ENCODE results near the gene LYPLAL1.
A peak's percentile ranks its signal among the peaks of the same experiment; 100 is the strongest.
"Not testable (repeated sequence)": the region's sequence is repeated elsewhere in the genome, so short reads cannot be mapped to it uniquely, and the experiment has no call there.

Gene LYPLAL1

DNA sequence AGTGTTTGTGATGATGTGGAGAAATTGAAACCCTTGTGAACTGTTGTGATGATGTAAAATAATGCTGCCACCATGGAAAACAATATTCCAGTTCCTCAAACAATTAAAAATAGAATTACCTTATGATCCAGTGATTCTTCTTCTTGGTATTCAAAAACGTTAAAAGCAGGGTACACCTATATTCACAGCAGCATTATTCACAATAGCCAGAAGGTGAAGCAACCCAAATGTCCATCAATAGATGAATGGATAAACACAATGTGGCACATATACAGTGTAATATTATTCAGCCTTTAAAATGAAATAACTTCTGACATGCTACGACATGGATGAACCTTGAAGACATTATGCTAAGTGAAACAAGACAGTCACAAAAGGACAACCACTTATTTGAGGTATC, 59.2 kb downstream of the LYPLAL1 start:
- H3K36me3 Mint-ChIP-seq (ENCODE audit: insufficient read depth) = no peaks in the 10 kb centered on the region
- no peak overlapping the region for H3K4me3 Mint-ChIP-seq
- DNase-seq (ENCODE audit: low spot score in 2 of 2) (no peak), ATAC-seq (replicated peaks; ENCODE audit: extremely low read depth, poor library complexity, severe bottlenecking) (no peak)
- no peak overlapping the region for H3K27ac Mint-ChIP-seq (ENCODE audit: low read depth)
- H3K9me3 Mint-ChIP-seq = no peaks in the 10 kb centered on the region
- H3K4me1 Mint-ChIP-seq = peaks cover 8% of the 10 kb centered on the region
- no peaks in the 10 kb centered on the region for H3K27me3 Mint-ChIP-seq

DNA sequence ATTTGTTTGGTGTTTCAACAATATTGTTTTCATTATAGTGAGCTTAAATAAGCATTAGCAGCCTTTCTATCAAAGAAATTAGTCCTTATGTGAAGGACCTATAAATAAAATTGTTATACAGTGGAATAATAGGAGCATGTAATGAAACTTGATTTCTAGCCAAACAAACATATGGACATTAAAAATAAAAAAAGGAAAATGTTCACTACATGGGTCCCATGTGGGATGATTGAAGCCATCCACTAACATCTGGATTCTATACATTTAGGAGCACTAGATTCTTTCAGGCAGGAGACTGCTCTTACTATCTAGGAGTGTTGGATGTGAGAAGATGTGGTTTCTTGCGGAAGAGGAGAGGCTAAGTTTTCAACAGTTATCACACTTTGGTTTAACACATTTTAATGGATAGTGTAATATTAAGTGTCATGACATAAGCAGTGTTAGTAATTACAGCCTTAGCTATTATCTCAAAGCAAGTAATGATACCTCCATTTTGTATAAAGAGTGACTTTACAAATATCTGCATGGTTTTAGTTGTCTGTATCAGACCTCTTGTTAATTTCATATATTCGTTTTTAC, 62.3 kb downstream of the LYPLAL1 start:
- Mint-ChIP-seq H3K4me1 (peaks cover 8% of the 10 kb centered on the region), H3K9me3 (no peaks in the 10 kb centered on the region), H3K27ac (ENCODE audit: low read depth) (peak overlapping the region; percentile 19), H3K36me3 (ENCODE audit: insufficient read depth) (no peaks in the 10 kb centered on the region), H3K27me3 (no peaks in the 10 kb centered on the region), H3K4me3 (no peak overlapping the region)
- DNase-seq (ENCODE audit: low spot score in 2 of 2) = no peak
- ATAC-seq (replicated peaks; ENCODE audit: extremely low read depth, poor library complexity, severe bottlenecking) = peak; percentile 90

- H3K4me3 Mint-ChIP-seq = no peak overlapping the region
- no peaks in the 10 kb centered on the region for H3K36me3 Mint-ChIP-seq (ENCODE audit: insufficient read depth)
- no peaks in the 10 kb centered on the region for H3K9me3 Mint-ChIP-seq
- H3K27ac Mint-ChIP-seq (ENCODE audit: low read depth) = peak overlapping the region; percentile 19
- no peaks in the 10 kb centered on the region for H3K27me3 Mint-ChIP-seq
- ATAC-seq (replicated peaks; ENCODE audit: extremely low read depth, poor library complexity, severe bottlenecking) = no peak
- DNase-seq (ENCODE audit: low spot score in 2 of 2) = no peak
- H3K4me1 Mint-ChIP-seq = peaks cover 8% of the 10 kb centered on the region
These were observed 63.4 kb downstream of the LYPLAL1 start for GRCh38 chr1:219236933-219237610.

DNA sequence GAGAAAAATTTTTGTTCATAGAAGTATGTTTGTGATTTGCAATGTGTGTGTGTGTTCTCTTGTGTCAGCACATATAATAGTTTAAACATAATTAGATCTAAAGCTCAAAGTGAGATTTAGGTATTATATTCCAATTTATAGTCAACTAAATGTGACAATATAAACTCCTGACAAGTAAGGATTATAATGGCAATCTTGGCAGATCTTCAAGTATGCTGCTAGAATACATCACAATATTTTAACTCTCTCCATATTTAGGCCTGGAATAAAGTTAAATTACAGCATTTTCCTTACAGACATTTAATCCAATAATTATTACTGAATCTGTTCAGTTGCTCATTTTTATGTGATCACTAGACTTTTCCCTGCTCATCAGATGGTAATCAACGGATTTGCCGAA, 65.8 kb downstream of the LYPLAL1 start:
- no peaks in the 10 kb centered on the region for H3K27me3 Mint-ChIP-seq
- H3K4me3 Mint-ChIP-seq = no peak overlapping the region

GRCh38 chr1:219244864-219245263, 71.2 kb downstream of the LYPLAL1 start:
- no peak for DNase-seq (ENCODE audit: low spot score in 2 of 2)
- Mint-ChIP-seq H3K36me3 (ENCODE audit: insufficient read depth) (no peaks in the 10 kb centered on the region), H3K27me3 (no peaks in the 10 kb centered on the region), H3K4me3 (no peak overlapping the region), H3K9me3 (no peaks in the 10 kb centered on the region), H3K27ac (ENCODE audit: low read depth) (no peak overlapping the region), H3K4me1 (no peaks in the 10 kb centered on the region)
- ATAC-seq (replicated peaks; ENCODE audit: extremely low read depth, poor library complexity, severe bottlenecking) = no peak

More for the DNA sequence above, 65.8 kb downstream of the LYPLAL1 start:
- peaks cover 8% of the 10 kb centered on the region for H3K4me1 Mint-ChIP-seq
- DNase-seq (ENCODE audit: low spot score in 2 of 2) (no peak), ATAC-seq (replicated peaks; ENCODE audit: extremely low read depth, poor library complexity, severe bottlenecking) (no peak)
- H3K27ac Mint-ChIP-seq (ENCODE audit: low read depth) = no peak overlapping the region
- H3K36me3 Mint-ChIP-seq (ENCODE audit: insufficient read depth) = no peaks in the 10 kb centered on the region
- no peaks in the 10 kb centered on the region for H3K9me3 Mint-ChIP-seq

GRCh38 chr1:219247441-219247840, 73.8 kb downstream of the LYPLAL1 start:
- no peaks in the 10 kb centered on the region for H3K9me3 Mint-ChIP-seq
- ATAC-seq (replicated peaks; ENCODE audit: extremely low read depth, poor library complexity, severe bottlenecking) = no peak
- H3K27ac Mint-ChIP-seq (ENCODE audit: low read depth) = no peak overlapping the region
- no peaks in the 10 kb centered on the region for H3K4me1 Mint-ChIP-seq
- H3K36me3 Mint-ChIP-seq (ENCODE audit: insufficient read depth) = no peaks in the 10 kb centered on the region
- H3K27me3 Mint-ChIP-seq = no peaks in the 10 kb centered on the region
- DNase-seq (ENCODE audit: low spot score in 2 of 2) = no peak
- H3K4me3 Mint-ChIP-seq = no peak overlapping the region

DNA sequence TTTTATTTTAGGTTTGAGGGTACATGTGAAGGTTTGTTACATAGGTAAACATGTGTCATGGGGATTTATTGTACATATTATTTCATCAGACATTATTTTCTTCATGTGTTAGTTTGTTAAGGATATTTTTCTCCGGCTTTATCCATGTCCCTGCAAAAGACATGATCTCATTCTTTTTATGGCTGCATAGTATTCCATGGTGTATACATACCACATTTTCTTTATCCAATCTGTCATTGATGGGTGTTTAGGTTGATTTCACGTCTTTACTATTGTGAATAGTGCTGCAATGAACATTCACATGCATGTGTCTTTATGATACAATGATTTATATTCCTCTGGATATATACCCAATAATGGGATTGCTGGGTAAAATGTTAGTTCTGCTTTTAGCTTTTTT, 76.8 kb downstream of the LYPLAL1 start:
- not testable (repeated sequence) for H3K9me3 Mint-ChIP-seq, H3K4me1 Mint-ChIP-seq

DNA sequence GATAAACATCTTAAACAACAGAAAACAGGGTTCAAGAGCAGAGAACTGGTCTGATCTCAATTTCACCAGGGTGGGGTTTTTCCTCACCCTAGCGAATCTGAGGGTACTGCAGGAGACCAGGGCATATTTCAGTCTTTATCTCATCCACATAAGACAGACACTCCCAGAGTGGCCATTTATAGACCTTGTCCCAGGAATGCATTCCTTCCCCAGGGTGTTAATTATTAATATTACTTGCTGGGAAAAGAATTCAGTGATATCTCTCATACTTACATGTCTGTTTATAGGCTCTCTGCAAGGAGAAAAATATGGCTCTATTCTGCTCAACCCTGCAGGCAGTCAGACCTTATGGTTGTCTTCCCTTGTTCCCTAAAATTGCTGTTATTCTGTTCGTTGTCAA, 84.1 kb downstream of the LYPLAL1 start:
- H3K27ac Mint-ChIP-seq (ENCODE audit: low read depth) = no peak overlapping the region
- ATAC-seq (replicated peaks; ENCODE audit: extremely low read depth, poor library complexity, severe bottlenecking) = no peak
- DNase-seq (ENCODE audit: low spot score in 2 of 2) = no peak
- H3K4me1 Mint-ChIP-seq = no peaks in the 10 kb centered on the region
- no peaks in the 10 kb centered on the region for H3K27me3 Mint-ChIP-seq
- H3K9me3 Mint-ChIP-seq = peaks cover 18% of the 10 kb centered on the region
- H3K4me3 Mint-ChIP-seq = no peak overlapping the region
- peaks cover 1% of the 10 kb centered on the region for H3K36me3 Mint-ChIP-seq (ENCODE audit: insufficient read depth)

More for the DNA sequence above, 76.8 kb downstream of the LYPLAL1 start:
- ATAC-seq (replicated peaks; ENCODE audit: extremely low read depth, poor library complexity, severe bottlenecking); H3K36me3 Mint-ChIP-seq (ENCODE audit: insufficient read depth); H3K4me3 Mint-ChIP-seq; DNase-seq (ENCODE audit: low spot score in 2 of 2); H3K27ac Mint-ChIP-seq (ENCODE audit: low read depth); H3K27me3 Mint-ChIP-seq: not testable (repeated sequence)

DNA sequence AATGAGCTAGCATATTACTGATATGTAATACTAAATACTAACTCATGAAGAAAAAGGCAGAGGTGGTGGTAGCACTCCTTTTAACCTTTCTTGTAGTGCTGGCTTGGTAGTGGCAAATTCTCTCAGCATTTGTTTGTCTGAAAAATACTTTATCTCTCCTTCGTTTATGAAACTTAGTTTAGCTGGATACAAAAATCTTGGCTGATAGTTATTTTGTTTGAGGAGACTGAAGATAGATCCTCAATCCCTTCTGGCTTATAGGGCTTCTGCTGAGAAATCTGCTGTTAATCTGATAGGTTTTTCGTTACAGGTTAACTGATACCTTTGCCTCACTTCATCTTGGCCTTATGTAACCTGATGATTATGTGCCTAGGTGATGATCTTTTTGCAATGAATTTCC, 87.8 kb downstream of the LYPLAL1 start:
- H3K27ac Mint-ChIP-seq (ENCODE audit: low read depth) = no peak overlapping the region
- H3K27me3 Mint-ChIP-seq = no peaks in the 10 kb centered on the region
- H3K4me3 Mint-ChIP-seq = no peak overlapping the region
- no peaks in the 10 kb centered on the region for H3K4me1 Mint-ChIP-seq
- DNase-seq (ENCODE audit: low spot score in 2 of 2) (no peak), ATAC-seq (replicated peaks; ENCODE audit: extremely low read depth, poor library complexity, severe bottlenecking) (no peak)
- H3K9me3 Mint-ChIP-seq = peaks cover 18% of the 10 kb centered on the region
- peaks cover 1% of the 10 kb centered on the region for H3K36me3 Mint-ChIP-seq (ENCODE audit: insufficient read depth)

Measured in central memory CD8-positive, alpha-beta T cell (primary cell).